T-helper 22 cell (primary cell): ENCODE results near the gene PMIS2.

Experiments used
- DNase-seq: peaks from one replicate; pipeline ENCODE4 v3.0.0-alpha.2; 2020; ENCODE audit warnings: low read depth

The PMIS2 gene

DNA sequence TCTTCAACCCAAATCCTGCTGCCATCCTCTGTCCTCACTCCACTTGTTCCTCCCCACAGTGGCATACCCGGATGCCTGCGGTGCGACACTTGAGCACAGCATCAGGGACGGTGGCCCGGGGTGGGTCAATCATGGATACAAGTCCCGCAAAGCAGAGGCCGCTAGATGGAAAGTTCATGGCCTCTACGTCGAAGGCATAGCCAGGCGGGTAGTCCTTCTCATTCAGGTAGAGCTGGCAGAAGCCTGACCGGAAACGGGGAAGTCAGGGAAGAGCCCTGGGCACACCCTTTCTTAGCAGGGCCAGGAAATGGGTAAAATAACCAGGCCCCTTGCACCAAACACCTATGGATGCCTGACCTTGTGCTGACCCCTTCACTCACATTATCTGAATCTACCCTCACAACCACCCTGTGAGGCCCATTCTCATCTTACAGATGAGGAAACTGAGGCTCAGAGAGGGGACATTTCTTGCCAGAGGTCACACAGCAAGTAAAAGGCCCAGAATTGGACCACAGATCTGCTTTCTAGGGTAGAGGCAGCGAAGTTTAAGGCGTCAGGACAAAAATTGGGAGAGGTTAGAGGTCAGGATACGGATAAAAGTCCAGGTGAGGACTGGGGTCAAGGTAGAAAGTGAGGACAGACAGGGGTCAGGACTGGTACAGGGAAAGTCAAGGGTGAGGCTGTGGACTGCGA is 29.0 kb upstream of the PMIS2 start:
- no peak for DNase-seq

GRCh38 chr19:35557539-35558399 is 28.2 kb upstream of the PMIS2 start:
- peak; percentile 29 for DNase-seq

DNA sequence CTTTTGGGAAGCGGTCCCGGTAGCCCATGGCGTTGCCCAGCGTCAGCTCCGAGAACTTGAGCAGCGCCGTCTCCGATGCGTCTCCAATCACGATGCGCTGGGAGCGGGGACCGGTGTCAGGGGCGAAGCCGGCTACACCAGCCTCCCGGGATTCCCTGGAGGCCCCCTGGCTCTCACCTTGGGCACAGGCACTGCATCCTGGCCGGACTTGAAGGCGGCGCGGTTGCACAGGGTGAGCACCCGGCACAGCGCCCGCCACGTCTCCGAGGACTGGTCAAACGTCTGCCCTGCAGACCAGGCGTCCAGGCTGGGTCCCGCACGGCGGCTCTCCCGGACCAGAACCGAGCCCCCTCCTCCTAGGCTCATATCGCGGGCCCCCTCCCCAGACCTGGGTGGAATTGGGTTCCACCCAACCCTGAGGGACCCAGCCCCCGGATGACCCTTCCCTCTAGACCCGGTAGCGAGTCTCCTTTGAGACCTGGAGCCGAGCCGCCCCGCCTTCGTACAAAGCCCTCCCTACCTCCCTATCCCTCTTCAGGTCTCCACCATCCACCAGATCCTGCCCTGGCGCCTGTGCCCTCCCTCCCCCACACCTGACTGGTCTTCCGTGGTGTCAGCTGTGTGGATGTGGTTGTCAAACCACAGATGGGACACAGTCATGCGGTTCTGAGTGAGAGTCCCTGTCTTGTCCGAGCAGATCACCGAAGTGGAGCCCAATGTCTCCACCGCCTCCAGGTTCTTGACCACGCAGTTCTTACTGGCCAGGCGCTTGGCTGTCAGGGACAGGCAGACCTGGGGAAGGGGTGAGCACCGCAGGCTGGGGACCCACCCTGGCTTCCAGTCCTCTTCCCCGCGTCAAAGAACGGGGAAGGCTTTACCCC is 27.3 kb upstream of the PMIS2 start:
- no peak for DNase-seq

DNA sequence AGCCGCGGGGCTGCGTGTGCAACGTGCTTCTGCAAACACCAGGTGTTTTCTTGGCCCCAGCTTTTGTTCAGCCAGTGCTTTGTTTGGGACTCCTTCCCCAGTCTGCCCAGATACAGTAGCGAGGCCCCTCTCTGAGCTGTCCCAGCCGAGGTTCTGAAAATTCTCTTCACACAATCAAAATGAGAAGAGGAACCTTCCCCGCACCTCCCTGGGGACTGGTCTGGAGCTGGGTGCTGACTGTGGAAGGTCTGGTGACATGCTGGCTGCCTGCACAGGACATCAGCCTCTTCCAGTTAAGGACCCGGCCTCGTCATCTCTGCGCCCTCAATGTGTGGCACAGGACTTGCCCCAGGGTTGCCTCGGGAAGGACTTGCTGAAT is 26.7 kb upstream of the PMIS2 start:
- no peak for DNase-seq

GRCh38 chr19:35559781-35560180 is 26.2 kb upstream of the PMIS2 start:
- no peak for DNase-seq

DNA sequence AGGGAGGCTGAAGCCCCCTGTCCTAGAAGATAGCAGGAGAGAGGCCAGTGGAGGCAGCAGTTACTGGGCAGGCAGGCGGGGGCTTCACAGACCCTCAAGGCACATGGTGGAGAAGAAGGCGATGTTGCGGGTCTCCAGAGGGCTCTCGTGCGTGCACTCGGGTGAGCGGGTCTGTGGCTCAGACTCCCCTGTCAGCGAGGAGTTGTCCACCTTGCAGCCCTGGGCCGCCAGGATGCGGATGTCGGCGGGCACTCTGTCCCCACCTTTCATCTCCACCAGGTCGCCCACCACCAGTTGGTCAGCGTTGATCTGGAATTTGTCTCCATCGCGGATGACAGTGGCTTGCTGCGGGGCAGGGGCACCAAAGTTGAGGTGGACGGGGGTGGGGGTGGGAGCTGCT is 25.7 kb upstream of the PMIS2 start:
- no peak for DNase-seq

GRCh38 chr19:35560677-35561076 is 25.3 kb upstream of the PMIS2 start:
- DNase-seq: no peak

GRCh38 chr19:35561436-35561835 is 24.5 kb upstream of the PMIS2 start:
- DNase-seq: no peak

DNA sequence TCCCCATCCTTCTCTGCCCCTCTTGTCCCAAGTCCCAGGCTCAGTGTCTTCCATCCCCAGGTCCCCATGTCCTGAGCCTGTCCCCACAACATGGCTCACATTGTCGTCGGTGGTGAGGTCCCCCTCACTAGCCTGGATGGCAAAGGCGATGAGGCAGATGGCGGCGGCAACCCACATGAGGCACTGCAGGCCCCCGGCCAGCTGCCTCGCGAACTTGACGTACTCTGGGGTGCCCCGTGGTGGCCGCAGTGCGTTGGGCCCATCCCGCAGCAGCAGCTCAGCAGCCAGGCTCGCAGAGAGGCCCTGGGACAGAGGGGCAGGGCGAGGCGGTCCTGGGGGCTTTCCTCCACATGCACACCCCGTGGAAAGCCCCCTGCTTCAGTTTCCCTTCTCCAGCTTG is 23.6 kb upstream of the PMIS2 start:
- no peak for DNase-seq

GRCh38 chr19:35562776-35563175 is 23.2 kb upstream of the PMIS2 start:
- no peak for DNase-seq

GRCh38 chr19:35563207-35563829 is 22.7 kb upstream of the PMIS2 start, which contains the start of gene ATP4A:
ATP4A (minus strand) TSS chr19:35563658; CDS start chr19:35563629, 29 bp downstream.
- DNase-seq: no peak

DNA sequence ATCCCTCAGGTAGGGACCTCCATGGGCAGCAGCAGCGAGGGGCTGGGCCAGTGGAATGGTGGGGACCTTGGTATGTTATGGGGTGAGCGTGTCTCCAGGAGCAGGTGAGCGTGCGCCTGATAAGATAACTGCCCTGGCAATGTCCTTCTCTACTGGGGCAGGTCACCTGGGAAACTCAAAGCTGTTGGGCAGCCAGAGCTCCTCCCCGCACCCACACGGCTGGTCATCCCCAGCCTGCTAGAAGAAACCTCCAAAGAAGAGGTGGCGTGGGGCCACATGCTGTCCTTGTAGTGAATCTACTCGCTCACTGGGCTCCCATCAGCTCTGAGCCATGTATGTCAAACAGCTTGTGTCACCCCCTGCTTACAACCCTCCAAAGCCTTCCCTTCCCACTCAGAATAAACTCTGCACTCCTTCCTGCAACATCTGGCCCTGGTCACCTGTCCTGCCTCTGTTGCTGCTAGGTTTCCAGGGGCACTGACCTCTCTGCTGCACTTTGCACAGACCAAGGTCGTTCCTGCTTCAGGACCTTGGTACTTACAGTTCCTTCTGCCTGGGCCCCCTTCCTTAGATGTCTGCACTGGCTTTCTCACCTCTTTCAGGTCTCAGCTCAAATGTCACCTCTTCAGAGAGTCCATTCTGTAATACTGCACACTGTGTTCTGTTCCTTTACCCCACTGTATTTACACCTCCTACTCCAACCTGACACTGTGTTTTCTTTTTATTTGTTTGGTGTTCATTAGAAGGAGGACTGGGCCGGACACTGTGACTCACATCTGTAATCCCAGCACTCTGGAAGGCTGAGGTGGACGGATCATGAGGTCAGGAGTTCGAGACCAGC is 20.7 kb upstream of the PMIS2 start:
- no peak for DNase-seq

GRCh38 chr19:35566738-35567137 is 19.2 kb upstream of the PMIS2 start:
- no peak for DNase-seq

DNA sequence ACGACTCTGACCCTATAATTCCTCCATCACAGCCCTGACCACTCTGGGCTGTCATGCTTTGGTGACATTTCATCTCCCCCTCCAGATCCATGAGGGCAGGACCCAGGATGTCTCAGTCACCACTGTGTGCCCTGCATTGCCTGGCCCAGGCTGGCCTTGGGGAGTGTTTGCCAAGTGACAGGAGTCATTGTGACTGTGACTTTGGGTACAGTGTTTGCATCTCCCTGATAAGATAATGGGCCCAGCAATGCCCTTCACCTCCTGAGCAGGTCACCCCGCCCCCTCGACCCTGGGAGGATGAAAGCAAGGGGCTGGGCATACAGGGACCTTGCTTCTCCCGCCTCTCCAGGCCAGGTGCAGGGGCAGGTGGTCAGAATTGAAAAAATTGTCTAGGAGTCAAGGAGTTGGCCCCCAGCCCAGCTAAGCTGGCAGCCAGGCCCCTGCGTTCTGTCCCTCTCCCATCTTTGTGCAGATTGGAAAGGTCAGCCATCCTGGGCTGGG is 16.6 kb upstream of the PMIS2 start:
- DNase-seq: no peak

DNA sequence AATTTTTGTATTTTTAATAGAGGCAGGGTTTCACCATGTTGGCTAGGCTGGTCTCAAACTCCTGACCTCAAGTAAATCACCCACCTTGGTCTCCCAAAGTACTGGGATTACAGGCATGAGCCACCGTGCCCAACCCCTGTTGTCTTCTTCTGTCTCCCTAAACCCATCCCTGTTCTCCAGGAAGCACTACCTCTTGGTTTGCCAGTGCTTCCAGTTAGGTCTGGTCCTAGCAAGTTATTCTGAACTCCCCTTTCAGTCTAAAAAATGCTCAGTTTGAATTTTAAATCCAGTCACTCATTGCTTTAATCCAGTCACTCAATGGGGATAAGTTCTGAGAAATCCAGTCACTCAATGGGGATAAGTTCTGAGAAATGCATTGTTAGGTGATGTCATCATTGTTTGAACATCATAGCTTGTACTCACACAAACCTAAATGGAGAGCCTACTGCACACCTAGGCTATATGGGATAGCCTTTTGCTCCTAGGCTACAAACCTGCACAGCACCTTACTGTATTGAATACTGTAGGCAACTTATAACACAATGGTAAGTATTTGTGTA is 14.5 kb upstream of the PMIS2 start:
- DNase-seq: no peak

- DNase-seq: no peak
Measured at GRCh38 chr19:35577918-35578317, 8.1 kb upstream of the PMIS2 start.

- DNase-seq: no peak
Measured at GRCh38 chr19:35578707-35579106, 7.3 kb upstream of the PMIS2 start.

DNA sequence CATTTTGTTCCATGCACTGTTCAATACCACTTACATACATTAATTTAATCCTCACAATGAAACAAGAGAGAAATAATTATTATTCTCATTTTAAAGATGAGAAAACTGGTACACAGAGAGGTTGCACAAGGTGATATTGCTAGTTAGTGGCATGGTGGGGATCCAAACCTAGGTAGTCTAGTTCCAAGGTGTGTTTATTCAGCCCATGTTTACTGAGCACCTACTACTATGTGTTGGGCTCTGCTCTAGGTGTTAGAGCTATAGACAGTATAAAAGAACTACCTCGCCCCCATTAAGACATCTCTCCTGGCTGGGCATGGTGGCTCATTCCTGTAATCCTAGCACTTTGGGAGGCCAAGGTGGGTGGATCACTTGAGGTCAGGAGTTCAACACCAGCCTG is 3.2 kb upstream of the PMIS2 start:
- DNase-seq: no peak

DNA sequence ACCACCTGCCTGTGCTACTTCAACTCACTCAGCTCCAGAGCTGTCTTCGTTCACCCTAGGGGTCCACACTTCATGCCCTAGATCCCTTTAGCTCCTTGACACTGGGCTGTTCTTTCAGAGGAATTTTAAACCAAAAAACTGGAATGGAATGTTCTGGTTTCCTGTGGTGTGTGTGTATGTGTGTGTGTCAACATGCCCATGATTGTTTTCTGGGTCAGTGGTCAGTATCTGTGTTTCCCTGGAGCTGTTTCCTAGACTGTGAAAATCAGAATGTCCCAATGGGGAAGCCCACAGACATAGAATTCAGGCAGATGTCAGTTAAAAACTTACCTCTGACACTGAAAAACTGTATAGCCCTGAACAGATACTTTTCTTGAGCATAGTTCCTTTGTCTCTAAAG is 1.3 kb downstream of the PMIS2 start:
- DNase-seq: no peak

DNA sequence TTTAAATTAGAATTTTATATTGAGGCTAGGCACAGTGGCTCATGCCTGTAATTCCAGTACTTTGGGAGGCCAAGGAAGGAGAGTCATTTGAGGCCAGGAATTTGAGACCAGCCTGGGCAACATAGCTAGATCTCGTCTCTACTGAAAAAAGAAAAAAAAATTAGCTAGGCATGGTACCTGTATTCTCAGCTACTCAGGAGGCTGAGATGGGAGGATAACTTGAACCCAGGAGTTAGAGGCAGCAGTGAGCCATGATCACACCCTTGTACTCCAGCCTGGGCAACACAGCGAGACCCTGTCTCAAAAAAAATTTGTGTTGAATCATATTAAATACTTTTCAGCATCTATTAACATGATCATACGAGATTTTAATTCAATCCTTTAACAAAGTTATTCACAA is 4.9 kb downstream of the PMIS2 start:
- DNase-seq: no peak

GRCh38 chr19:35592226-35592625 is 6.3 kb downstream of the PMIS2 start:
- DNase-seq: no peak
